HFFc6 (cell line): Measurements from ENCODE around the gene LPAR1. TPM values are rescaled to one million over a fixed set of nuclear protein-coding genes. Genes with fewer than 3 reads are reported as not detected.
"Not testable (repeated sequence)": the region's sequence is repeated elsewhere in the genome, so short reads cannot be mapped to it uniquely, and the experiment has no call there.

Experiments used
- DNase-seq: peaks from one replicate; pipeline ENCODE4 v3.0.0-alpha.2; 2018
- H3K27ac Mint-ChIP-seq: 2 replicates; pipeline ENCODE4 v1.8.0; 2020; ENCODE audit warnings: mild to moderate bottlenecking, mixed read lengths
- H3K27me3 Mint-ChIP-seq: 2 replicates; pipeline ENCODE4 v1.8.0; 2021; ENCODE audit warnings: mild to moderate bottlenecking, moderate library complexity, mixed read lengths; ENCODE audit not compliant: insufficient read depth
- H3K36me3 Mint-ChIP-seq: 2 replicates; pipeline ENCODE4 v1.8.0; 2021; ENCODE audit warnings: low read depth, mixed read lengths
- H3K4me1 Mint-ChIP-seq: 2 replicates; pipeline ENCODE4 v1.8.0; 2020; ENCODE audit warnings: low read depth, mixed read lengths
- H3K4me3 Mint-ChIP-seq: 2 replicates; pipeline ENCODE4 v1.8.0; 2020; ENCODE audit warnings: mild to moderate bottlenecking, moderate library complexity, mixed read lengths
- H3K9me3 Mint-ChIP-seq: 2 replicates; pipeline ENCODE4 v1.8.0; 2020; ENCODE audit warnings: mild to moderate bottlenecking, mixed read lengths
- total RNA-seq, 6 experiments: library from RNA; stranded (reverse); fragmentation: NEBNext Ultra II Directional; extraction: Animal tissue kit (Norgen Biotek cat#: 25700); gene quantifications; 2 replicates in 1 of 6; 3 replicates in 5 of 6; pipeline ENCODE4 v1.2.3, GENCODE V29; 2021
- TF ChIP-seq, protein P1 (sequence below): fragments of 200-600 bp; sonication (generic); IDR thresholded peaks from 2 replicates; pipeline ENCODE4 v1.5.0; 2021; ENCODE audit warnings: antibody characterized with exemption, mild to moderate bottlenecking

Gene LPAR1
- total RNA-seq, 6 experiments from 2014 or later, result 70.6 to 148 (median 123) TPM

DNA sequence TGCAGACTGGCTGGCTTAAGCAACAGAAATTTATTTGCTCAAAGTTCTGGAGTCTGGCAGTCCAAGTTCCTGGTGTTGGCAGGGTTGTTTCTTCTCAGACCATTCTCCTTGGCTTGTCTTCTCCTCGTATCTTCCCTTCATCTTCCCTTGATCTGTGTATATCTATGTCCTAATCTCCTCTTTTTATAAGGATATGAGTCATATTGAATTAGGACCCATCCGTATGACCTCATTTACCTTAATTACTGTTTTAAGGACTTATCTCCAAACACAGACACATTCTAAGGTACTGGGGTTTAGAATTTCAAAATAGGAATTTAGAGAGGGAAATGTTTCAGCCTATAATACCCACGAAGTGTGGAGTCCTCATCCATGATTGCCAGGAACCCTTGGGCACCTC, 13.1 kb upstream of the LPAR1 start:
- H3K27me3 Mint-ChIP-seq, result no peaks in the 10 kb centered on the region
- 0 out of 2 replicates have a peak overlapping the region, but pooled peaks have one; percentile 56 for H3K27ac Mint-ChIP-seq
- no peak for DNase-seq
- peaks cover 3% of the 10 kb centered on the region; the same call in 1 of the 2 replicates for H3K9me3 Mint-ChIP-seq
- peaks cover 43% of the 10 kb centered on the region for H3K4me1 Mint-ChIP-seq
- H3K36me3 Mint-ChIP-seq, result peaks cover 22% of the 10 kb centered on the region
- TF ChIP-seq, protein P1, sequence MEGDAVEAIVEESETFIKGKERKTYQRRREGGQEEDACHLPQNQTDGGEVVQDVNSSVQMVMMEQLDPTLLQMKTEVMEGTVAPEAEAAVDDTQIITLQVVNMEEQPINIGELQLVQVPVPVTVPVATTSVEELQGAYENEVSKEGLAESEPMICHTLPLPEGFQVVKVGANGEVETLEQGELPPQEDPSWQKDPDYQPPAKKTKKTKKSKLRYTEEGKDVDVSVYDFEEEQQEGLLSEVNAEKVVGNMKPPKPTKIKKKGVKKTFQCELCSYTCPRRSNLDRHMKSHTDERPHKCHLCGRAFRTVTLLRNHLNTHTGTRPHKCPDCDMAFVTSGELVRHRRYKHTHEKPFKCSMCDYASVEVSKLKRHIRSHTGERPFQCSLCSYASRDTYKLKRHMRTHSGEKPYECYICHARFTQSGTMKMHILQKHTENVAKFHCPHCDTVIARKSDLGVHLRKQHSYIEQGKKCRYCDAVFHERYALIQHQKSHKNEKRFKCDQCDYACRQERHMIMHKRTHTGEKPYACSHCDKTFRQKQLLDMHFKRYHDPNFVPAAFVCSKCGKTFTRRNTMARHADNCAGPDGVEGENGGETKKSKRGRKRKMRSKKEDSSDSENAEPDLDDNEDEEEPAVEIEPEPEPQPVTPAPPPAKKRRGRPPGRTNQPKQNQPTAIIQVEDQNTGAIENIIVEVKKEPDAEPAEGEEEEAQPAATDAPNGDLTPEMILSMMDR, result no peak
- no peak overlapping the region for H3K4me3 Mint-ChIP-seq

GRCh38 chr9:111050819-111051218, 12.5 kb upstream of the LPAR1 start:
- no peak for DNase-seq
- no peaks in the 10 kb centered on the region for H3K27me3 Mint-ChIP-seq
- H3K4me3 Mint-ChIP-seq, result 0 out of 2 replicates have a peak overlapping the region, but pooled peaks have one; percentile 5

DNA sequence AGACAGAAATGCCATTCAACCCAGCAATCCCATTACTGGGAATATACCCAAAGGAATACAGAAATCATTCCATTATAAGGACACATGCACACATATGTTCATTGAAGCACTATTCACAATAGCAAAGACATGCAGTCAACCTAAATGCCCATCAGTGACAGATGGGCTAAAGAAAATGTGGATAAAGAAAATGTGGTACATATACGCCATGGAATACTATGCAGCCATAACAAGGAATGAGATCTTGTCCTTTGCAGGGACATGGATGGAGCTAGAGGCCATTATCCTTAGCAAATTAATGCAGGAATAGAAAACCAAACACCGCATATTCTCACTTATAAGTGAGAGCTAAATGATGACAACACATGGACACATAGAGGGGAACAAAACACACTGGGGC, 9.0 kb upstream of the LPAR1 start:
- peaks cover 22% of the 10 kb centered on the region for H3K4me1 Mint-ChIP-seq
- not testable (repeated sequence) for H3K4me3 Mint-ChIP-seq, H3K36me3 Mint-ChIP-seq, H3K9me3 Mint-ChIP-seq, DNase-seq, H3K27me3 Mint-ChIP-seq, H3K27ac Mint-ChIP-seq

More at GRCh38 chr9:111050819-111051218, 12.5 kb upstream of the LPAR1 start:
- TF ChIP-seq, protein P1, result no peak
- Mint-ChIP-seq H3K36me3 (peaks cover 22% of the 10 kb centered on the region), H3K27ac (peak overlapping the region; percentile 6; the same call in 1 of the 2 replicates), H3K9me3 (peaks cover 3% of the 10 kb centered on the region; the same call in 1 of the 2 replicates), H3K4me1 (peaks cover 37% of the 10 kb centered on the region)

DNA sequence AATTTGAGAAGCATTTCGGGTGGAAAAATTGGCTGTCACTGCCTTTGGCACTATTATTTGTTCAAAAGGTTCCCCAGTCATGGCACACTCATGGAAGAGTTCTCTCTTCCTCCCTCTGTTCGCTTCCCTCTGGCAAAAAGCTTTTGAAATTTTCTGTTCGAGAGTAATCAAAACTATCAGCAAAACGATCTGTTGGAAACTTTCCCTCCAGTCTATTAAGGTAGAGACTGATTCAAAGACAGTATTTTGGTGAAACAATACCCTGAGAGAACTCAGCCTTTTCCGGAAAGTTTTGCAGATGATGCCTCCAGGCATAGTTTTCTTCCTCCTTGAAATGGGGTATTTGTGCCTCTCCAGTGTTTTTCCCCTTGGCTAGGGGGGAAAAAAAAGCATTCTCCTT, 3.6 kb upstream of the LPAR1 start:
- H3K36me3 Mint-ChIP-seq, result peaks cover 5% of the 10 kb centered on the region
- no peak overlapping the region for H3K27ac Mint-ChIP-seq
- no peaks in the 10 kb centered on the region for H3K9me3 Mint-ChIP-seq
- DNase-seq, result no peak
- peaks cover 21% of the 10 kb centered on the region for H3K4me1 Mint-ChIP-seq
- no peaks in the 10 kb centered on the region for H3K27me3 Mint-ChIP-seq
- no peak overlapping the region for H3K4me3 Mint-ChIP-seq
- TF ChIP-seq, protein P1, result no peak

GRCh38 chr9:111040494-111040893, 2.2 kb upstream of the LPAR1 start:
- no peaks in the 10 kb centered on the region for H3K9me3 Mint-ChIP-seq
- no peak for DNase-seq
- H3K4me3 Mint-ChIP-seq, result no peak overlapping the region
- no peak overlapping the region for H3K27ac Mint-ChIP-seq
- TF ChIP-seq, protein P1, result no peak
- H3K36me3 Mint-ChIP-seq, result peaks cover 18% of the 10 kb centered on the region
- H3K4me1 Mint-ChIP-seq, result peaks cover 32% of the 10 kb centered on the region
- no peaks in the 10 kb centered on the region; the same call in 1 of the 2 replicates for H3K27me3 Mint-ChIP-seq

- Mint-ChIP-seq H3K4me3 (peak overlapping the region; percentile 89), H3K9me3 (no peaks in the 10 kb centered on the region), H3K4me1 (peaks cover 43% of the 10 kb centered on the region), H3K27me3 (no peaks in the 10 kb centered on the region; the same call in none of the 2 replicates), H3K36me3 (peaks cover 21% of the 10 kb centered on the region), H3K27ac (peak overlapping the region; percentile 87)
- no peak for DNase-seq
- TF ChIP-seq, protein P1, result no peak
Measured at GRCh38 chr9:111039231-111039906, 1.1 kb upstream of the LPAR1 start.
